GM23338 (cell line): ENCODE data around the gene CD72. TPM values are rescaled to one million over a fixed set of nuclear protein-coding genes. Genes with fewer than 3 reads are reported as not detected.

Source experiments
- ATAC-seq: fragments of 200-7000 bp; cut with Tn5 transposase; 3 replicates; pipeline ENCODE4 v1.9.1; 2020
- DNase-seq: peaks from one replicate; pipeline ENCODE4 v3.0.0-alpha.2; 2015; ENCODE audit warnings: low spot score
- H2AFZ ChIP-seq: fragments of 200-600 bp; sonication (generic); 2 replicates; pipeline ENCODE4 v1.8.0; 2016; ENCODE audit warnings: antibody characterized with exemption, mild to moderate bottlenecking, moderate library complexity
- H3F3A ChIP-seq: fragments of 200-600 bp; sonication (generic); replicated peaks from 2 replicates; pipeline ENCODE4 v1.8.0; 2017; ENCODE audit warnings: antibody characterized with exemption, mixed run types, low read depth
- H3K27ac ChIP-seq: fragments of 200-600 bp; sonication (generic); 2 replicates; pipeline ENCODE4 v1.6.1; 2016; ENCODE audit warnings: low read depth
- H3K27me3 ChIP-seq: fragments of 200-600 bp; sonication (generic); 2 replicates; pipeline ENCODE4 v1.8.0; 2016; ENCODE audit warnings: mild to moderate bottlenecking, mixed run types, moderate library complexity; ENCODE audit not compliant: insufficient read depth
- H3K36me3 ChIP-seq: fragments of 200-600 bp; sonication (generic); 2 replicates; pipeline ENCODE4 v1.8.0; 2016; ENCODE audit warnings: mild to moderate bottlenecking; ENCODE audit not compliant: insufficient read depth
- H3K4me1 ChIP-seq: fragments of 200-600 bp; sonication (generic); 2 replicates; pipeline ENCODE4 v1.8.0; 2016; ENCODE audit warnings: mild to moderate bottlenecking, moderate library complexity; ENCODE audit not compliant: insufficient read depth
- H3K4me2 ChIP-seq: fragments of 200-600 bp; sonication (generic); 2 replicates; pipeline ENCODE4 v1.7.1; 2017; ENCODE audit warnings: mixed run types
- H3K4me3 ChIP-seq: fragments of 200-600 bp; sonication (generic); 2 replicates; pipeline ENCODE4 v1.6.1; 2016; ENCODE audit warnings: mixed run types
- H3K79me2 ChIP-seq: fragments of 200-600 bp; sonication (generic); replicated peaks from 2 replicates; pipeline ENCODE4 v1.8.0; 2017; ENCODE audit warnings: mild to moderate bottlenecking; ENCODE audit not compliant: insufficient read depth
- H3K9me2 ChIP-seq: fragments of 200-600 bp; sonication (generic); 2 replicates; pipeline ENCODE4 v1.8.0; 2017; ENCODE audit not compliant: insufficient read depth
- H4K20me1 ChIP-seq: fragments of 200-600 bp; sonication (generic); replicated peaks from 2 replicates; pipeline ENCODE4 v1.8.0; 2017; ENCODE audit warnings: mild to moderate bottlenecking; ENCODE audit not compliant: insufficient read depth
- H3K27ac Mint-ChIP-seq: 2 replicates; pipeline ENCODE4 v1.8.0; 2020; ENCODE audit warnings: inconsistent platforms, mild to moderate bottlenecking, moderate library complexity, mixed read lengths
- H3K27me3 Mint-ChIP-seq: 3 replicates; pipeline ENCODE4 v1.8.0; 2022; ENCODE audit warnings: low read depth, mild to moderate bottlenecking, moderate library complexity, mixed read lengths, inconsistent platforms; ENCODE audit not compliant: insufficient read depth, poor library complexity
- H3K36me3 Mint-ChIP-seq: 3 replicates; pipeline ENCODE4 v1.8.0; 2021; ENCODE audit warnings: low read depth, mild to moderate bottlenecking, inconsistent platforms, moderate library complexity, mixed read lengths
- H3K4me1 Mint-ChIP-seq: 3 replicates; pipeline ENCODE4 v1.8.0; 2020; ENCODE audit warnings: mild to moderate bottlenecking, inconsistent platforms, mixed read lengths
- H3K4me3 Mint-ChIP-seq: 3 replicates; pipeline ENCODE4 v1.8.0; 2021; ENCODE audit warnings: moderate library complexity, mild to moderate bottlenecking, inconsistent platforms, mixed read lengths
- H3K9me3 Mint-ChIP-seq: 3 replicates; pipeline ENCODE4 v1.8.0; 2020; ENCODE audit warnings: moderate library complexity, mild to moderate bottlenecking, inconsistent platforms, mixed read lengths
- CREB1 ChIP-seq: fragments of 250-450 bp; sonication (Bioruptor Pico); IDR thresholded peaks from 2 replicates; pipeline ENCODE4 v1.5.0; 2020; ENCODE audit warnings: low read depth, mild to moderate bottlenecking, moderate library complexity
- CTCF ChIP-seq, 2 experiments: fragments of 200-600 bp in 1 of 2; sonication (generic) in 1 of 2; conservative IDR thresholded peaks; 2 replicates each; pipeline versions ENCODE4 v1.5.1 to v1.6.1; 2016 to 2017; ENCODE audit warnings: antibody characterized with exemption in 2 of 2, low read depth in 2 of 2, mild to moderate bottlenecking in 2 of 2, moderate library complexity in 1 of 2
- EZH2 ChIP-seq: fragments of 200-600 bp; sonication (generic); IDR thresholded peaks from one replicate; pipeline ENCODE4 v1.8.0; 2017; ENCODE audit warnings: antibody characterized with exemption, mild to moderate bottlenecking, low read depth; ENCODE audit not compliant: unreplicated experiment
- EZH2phosphoT487 ChIP-seq: fragments of 200-600 bp; sonication (generic); IDR thresholded peaks from one replicate; pipeline ENCODE4 v1.8.1; 2018; ENCODE audit warnings: antibody characterized with exemption; ENCODE audit not compliant: unreplicated experiment
- JUNB ChIP-seq: IDR thresholded peaks from one replicate; pipeline ENCODE4 v1.6.1; 2016; ENCODE audit warnings: antibody characterized with exemption; ENCODE audit not compliant: unreplicated experiment
- NANOG ChIP-seq: IDR thresholded peaks from 2 replicates; pipeline ENCODE4 v1.6.1; 2016; ENCODE audit warnings: antibody characterized with exemption, borderline replicate concordance
- POLR2AphosphoS5 ChIP-seq: IDR thresholded peaks from 2 replicates; pipeline ENCODE4 v1.6.1; 2016; ENCODE audit warnings: antibody characterized with exemption, low read depth
- STAT1 ChIP-seq: IDR thresholded peaks from one replicate; pipeline ENCODE4 v1.6.1; 2016; ENCODE audit warnings: antibody characterized with exemption; ENCODE audit not compliant: unreplicated experiment
- ZNF114 ChIP-seq: fragments of 250-450 bp; sonication (Bioruptor Pico); IDR thresholded peaks from 2 replicates; pipeline ENCODE4 v1.5.0; 2020; ENCODE audit warnings: mild to moderate bottlenecking, moderate library complexity
- ZNF331 ChIP-seq: fragments of 250-450 bp; sonication (Bioruptor Pico); IDR thresholded peaks from 2 replicates; pipeline ENCODE4 v1.5.0; 2020; ENCODE audit warnings: low read depth, mild to moderate bottlenecking, moderate library complexity
- polyA plus RNA-seq: library from polyadenylated mRNA; unstranded; fragments of >200 nt; fragmentation: Nextera tagmentation; extraction: Ambion mirVana; gene quantifications from 2 replicates; pipeline ENCODE4 v1.2.1, GENCODE V29; 2016
- total RNA-seq: library from RNA; depleted of rRNA; stranded (reverse); fragments of >200 nt; shearing (Covaris generic); gene quantifications from 2 replicates; pipeline ENCODE4 v1.2.3, GENCODE V29; 2014
- TF ChIP-seq, protein P1 (sequence below): fragments of 250-450 bp; sonication (Bioruptor Pico); IDR thresholded peaks from 2 replicates; pipeline ENCODE4 v1.5.0; 2020; ENCODE audit warnings: mild to moderate bottlenecking, moderate library complexity
- TF ChIP-seq, protein P2 (sequence below): IDR thresholded peaks from one replicate; pipeline ENCODE4 v1.6.1; 2018; ENCODE audit warnings: antibody characterized with exemption; ENCODE audit not compliant: unreplicated experiment
- TF ChIP-seq, protein P3 (sequence below): IDR thresholded peaks from 2 replicates; pipeline ENCODE4 v1.6.1; 2016; ENCODE audit warnings: antibody characterized with exemption

Gene CD72
- total and polyA plus RNA-seq, 2 experiments from 2014 or later = 4.7 to 4.8 TPM

- no peak for TF ChIP-seq CREB1 (CRISPR knock-in tag)
- no peak for TF ChIP-seq JUNB
- TF ChIP-seq STAT1 = no peak
- TF ChIP-seq, protein P1, sequence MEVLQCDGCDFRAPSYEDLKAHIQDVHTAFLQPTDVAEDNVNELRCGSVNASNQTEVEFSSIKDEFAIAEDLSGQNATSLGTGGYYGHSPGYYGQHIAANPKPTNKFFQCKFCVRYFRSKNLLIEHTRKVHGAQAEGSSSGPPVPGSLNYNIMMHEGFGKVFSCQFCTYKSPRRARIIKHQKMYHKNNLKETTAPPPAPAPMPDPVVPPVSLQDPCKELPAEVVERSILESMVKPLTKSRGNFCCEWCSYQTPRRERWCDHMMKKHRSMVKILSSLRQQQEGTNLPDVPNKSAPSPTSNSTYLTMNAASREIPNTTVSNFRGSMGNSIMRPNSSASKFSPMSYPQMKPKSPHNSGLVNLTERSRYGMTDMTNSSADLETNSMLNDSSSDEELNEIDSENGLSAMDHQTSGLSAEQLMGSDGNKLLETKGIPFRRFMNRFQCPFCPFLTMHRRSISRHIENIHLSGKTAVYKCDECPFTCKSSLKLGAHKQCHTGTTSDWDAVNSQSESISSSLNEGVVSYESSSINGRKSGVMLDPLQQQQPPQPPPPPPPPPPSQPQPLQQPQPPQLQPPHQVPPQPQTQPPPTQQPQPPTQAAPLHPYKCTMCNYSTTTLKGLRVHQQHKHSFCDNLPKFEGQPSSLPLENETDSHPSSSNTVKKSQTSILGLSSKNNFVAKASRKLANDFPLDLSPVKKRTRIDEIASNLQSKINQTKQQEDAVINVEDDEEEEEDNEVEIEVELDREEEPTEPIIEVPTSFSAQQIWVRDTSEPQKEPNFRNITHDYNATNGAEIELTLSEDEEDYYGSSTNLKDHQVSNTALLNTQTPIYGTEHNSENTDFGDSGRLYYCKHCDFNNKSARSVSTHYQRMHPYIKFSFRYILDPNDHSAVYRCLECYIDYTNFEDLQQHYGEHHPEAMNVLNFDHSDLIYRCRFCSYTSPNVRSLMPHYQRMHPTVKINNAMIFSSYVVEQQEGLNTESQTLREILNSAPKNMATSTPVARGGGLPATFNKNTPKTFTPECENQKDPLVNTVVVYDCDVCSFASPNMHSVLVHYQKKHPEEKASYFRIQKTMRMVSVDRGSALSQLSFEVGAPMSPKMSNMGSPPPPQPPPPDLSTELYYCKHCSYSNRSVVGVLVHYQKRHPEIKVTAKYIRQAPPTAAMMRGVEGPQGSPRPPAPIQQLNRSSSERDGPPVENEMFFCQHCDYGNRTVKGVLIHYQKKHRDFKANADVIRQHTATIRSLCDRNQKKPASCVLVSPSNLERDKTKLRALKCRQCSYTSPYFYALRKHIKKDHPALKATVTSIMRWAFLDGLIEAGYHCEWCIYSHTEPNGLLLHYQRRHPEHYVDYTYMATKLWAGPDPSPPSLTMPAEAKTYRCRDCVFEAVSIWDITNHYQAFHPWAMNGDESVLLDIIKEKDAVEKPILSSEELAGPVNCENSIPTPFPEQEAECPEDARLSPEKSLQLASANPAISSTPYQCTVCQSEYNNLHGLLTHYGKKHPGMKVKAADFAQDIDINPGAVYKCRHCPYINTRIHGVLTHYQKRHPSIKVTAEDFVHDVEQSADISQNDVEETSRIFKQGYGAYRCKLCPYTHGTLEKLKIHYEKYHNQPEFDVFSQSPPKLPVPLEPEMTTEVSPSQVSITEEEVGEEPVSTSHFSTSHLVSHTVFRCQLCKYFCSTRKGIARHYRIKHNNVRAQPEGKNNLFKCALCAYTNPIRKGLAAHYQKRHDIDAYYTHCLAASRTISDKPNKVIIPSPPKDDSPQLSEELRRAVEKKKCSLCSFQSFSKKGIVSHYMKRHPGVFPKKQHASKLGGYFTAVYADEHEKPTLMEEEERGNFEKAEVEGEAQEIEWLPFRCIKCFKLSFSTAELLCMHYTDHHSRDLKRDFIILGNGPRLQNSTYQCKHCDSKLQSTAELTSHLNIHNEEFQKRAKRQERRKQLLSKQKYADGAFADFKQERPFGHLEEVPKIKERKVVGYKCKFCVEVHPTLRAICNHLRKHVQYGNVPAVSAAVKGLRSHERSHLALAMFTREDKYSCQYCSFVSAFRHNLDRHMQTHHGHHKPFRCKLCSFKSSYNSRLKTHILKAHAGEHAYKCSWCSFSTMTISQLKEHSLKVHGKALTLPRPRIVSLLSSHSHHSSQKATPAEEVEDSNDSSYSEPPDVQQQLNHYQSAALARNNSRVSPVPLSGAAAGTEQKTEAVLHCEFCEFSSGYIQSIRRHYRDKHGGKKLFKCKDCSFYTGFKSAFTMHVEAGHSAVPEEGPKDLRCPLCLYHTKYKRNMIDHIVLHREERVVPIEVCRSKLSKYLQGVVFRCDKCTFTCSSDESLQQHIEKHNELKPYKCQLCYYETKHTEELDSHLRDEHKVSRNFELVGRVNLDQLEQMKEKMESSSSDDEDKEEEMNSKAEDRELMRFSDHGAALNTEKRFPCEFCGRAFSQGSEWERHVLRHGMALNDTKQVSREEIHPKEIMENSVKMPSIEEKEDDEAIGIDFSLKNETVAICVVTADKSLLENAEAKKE (CRISPR knock-in tag) = no peak
- TF ChIP-seq POLR2AphosphoS5 = no peak
- no peak for TF ChIP-seq CTCF (conservative IDR thresholded peaks at IDR 0.05; ENCODE audit: low read depth in 2 of 2)
- TF ChIP-seq NANOG = no peak
- TF ChIP-seq, protein P2, sequence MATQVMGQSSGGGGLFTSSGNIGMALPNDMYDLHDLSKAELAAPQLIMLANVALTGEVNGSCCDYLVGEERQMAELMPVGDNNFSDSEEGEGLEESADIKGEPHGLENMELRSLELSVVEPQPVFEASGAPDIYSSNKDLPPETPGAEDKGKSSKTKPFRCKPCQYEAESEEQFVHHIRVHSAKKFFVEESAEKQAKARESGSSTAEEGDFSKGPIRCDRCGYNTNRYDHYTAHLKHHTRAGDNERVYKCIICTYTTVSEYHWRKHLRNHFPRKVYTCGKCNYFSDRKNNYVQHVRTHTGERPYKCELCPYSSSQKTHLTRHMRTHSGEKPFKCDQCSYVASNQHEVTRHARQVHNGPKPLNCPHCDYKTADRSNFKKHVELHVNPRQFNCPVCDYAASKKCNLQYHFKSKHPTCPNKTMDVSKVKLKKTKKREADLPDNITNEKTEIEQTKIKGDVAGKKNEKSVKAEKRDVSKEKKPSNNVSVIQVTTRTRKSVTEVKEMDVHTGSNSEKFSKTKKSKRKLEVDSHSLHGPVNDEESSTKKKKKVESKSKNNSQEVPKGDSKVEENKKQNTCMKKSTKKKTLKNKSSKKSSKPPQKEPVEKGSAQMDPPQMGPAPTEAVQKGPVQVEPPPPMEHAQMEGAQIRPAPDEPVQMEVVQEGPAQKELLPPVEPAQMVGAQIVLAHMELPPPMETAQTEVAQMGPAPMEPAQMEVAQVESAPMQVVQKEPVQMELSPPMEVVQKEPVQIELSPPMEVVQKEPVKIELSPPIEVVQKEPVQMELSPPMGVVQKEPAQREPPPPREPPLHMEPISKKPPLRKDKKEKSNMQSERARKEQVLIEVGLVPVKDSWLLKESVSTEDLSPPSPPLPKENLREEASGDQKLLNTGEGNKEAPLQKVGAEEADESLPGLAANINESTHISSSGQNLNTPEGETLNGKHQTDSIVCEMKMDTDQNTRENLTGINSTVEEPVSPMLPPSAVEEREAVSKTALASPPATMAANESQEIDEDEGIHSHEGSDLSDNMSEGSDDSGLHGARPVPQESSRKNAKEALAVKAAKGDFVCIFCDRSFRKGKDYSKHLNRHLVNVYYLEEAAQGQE = no peak
- TF ChIP-seq EZH2phosphoT487 = no peak
- TF ChIP-seq EZH2 = no peak
- TF ChIP-seq, protein P3, sequence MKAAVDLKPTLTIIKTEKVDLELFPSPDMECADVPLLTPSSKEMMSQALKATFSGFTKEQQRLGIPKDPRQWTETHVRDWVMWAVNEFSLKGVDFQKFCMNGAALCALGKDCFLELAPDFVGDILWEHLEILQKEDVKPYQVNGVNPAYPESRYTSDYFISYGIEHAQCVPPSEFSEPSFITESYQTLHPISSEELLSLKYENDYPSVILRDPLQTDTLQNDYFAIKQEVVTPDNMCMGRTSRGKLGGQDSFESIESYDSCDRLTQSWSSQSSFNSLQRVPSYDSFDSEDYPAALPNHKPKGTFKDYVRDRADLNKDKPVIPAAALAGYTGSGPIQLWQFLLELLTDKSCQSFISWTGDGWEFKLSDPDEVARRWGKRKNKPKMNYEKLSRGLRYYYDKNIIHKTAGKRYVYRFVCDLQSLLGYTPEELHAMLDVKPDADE = no peak
- TF ChIP-seq ZNF114 (CRISPR knock-in tag) = no peak
- TF ChIP-seq ZNF331 = no peak
Measured at GRCh38 chr9:35665471-35665818, 47.2 kb upstream of the CD72 start.

More at GRCh38 chr9:35665471-35665818, 47.2 kb upstream of the CD72 start:
- Histone ChIP-seq H3K4me3 (peak overlapping the region; percentile 90), H3K9me2 (peaks cover 12% of the 10 kb centered on the region), H4K20me1 (no peaks in the 10 kb centered on the region), H3K27ac (no peak overlapping the region), H3K4me2 (peak overlapping the region; percentile 97), H3K79me2 (peaks cover 8% of the 10 kb centered on the region; the same call in 1 of the 2 replicates), H3K27me3 (no peaks in the 10 kb centered on the region), H3K4me1 (peaks cover 15% of the 10 kb centered on the region), H3K36me3 (peaks cover 8% of the 10 kb centered on the region; the same call in 1 of the 2 replicates), H2AFZ (peak overlapping the region; percentile 97), H3F3A (peaks cover 13% of the 10 kb centered on the region; the same call in 1 of the 2 replicates)
- DNase-seq (no peak), ATAC-seq (no peak)
- peaks cover 28% of the 10 kb centered on the region for H3K36me3 Mint-ChIP-seq
- peaks cover 33% of the 10 kb centered on the region for H3K4me1 Mint-ChIP-seq
- H3K27me3 Mint-ChIP-seq = peaks cover 14% of the 10 kb centered on the region
- H3K4me3 Mint-ChIP-seq = peak overlapping the region; percentile 81
- no peaks in the 10 kb centered on the region; the same call in 2 of the 3 replicates for H3K9me3 Mint-ChIP-seq
- peak overlapping the region; percentile 29 for H3K27ac Mint-ChIP-seq
